Astrocyte (in vitro differentiated cells and primary cell): ENCODE data around the gene GOLGA7B. TPM values are rescaled to one million over a fixed set of nuclear protein-coding genes. Genes with fewer than 3 reads are reported as not detected.

Experiments
- DNase-seq: peaks from one replicate; pipeline ENCODE4 v3.0.0-alpha.2; 2010; ENCODE audit warnings: low read depth
- FAIRE-seq: peaks from 2 replicates; lab custom pipeline; 2011; peaks lifted over from hg19 to GRCh38; lab: Jason Lieb, UNC
- H2AFZ ChIP-seq: 2 replicates; pipeline ENCODE4 v1.6.0; 2012; ENCODE audit warnings: low read depth, low read length, inconsistent platforms
- H3K27ac ChIP-seq: 2 replicates; pipeline ENCODE4 v1.5.1; 2011; ENCODE audit warnings: low read depth, low read length, inconsistent platforms
- H3K27me3 ChIP-seq: 2 replicates; pipeline ENCODE4 v1.6.0; 2011; ENCODE audit warnings: low read length, inconsistent platforms; ENCODE audit not compliant: insufficient read depth
- H3K36me3 ChIP-seq: 2 replicates; pipeline ENCODE4 v1.5.1; 2011; ENCODE audit warnings: low read length, inconsistent platforms; ENCODE audit not compliant: insufficient read depth
- H3K4me1 ChIP-seq: 2 replicates; pipeline ENCODE4 v1.5.1; 2011; ENCODE audit warnings: low read length, inconsistent platforms; ENCODE audit not compliant: insufficient read depth
- H3K4me2 ChIP-seq: 2 replicates; pipeline ENCODE4 v1.6.0; 2012; ENCODE audit warnings: low read length, inconsistent platforms
- H3K4me3 ChIP-seq: 2 replicates; pipeline ENCODE4 v1.5.1; 2011; ENCODE audit warnings: low read depth, mild to moderate bottlenecking, low read length, inconsistent platforms; ENCODE audit not compliant: insufficient read depth
- H3K79me2 ChIP-seq: 2 replicates; pipeline ENCODE4 v1.6.0; 2012; ENCODE audit warnings: mild to moderate bottlenecking, low read length, inconsistent platforms; ENCODE audit not compliant: insufficient read depth
- H3K9ac ChIP-seq: 2 replicates; pipeline ENCODE4 v1.6.0; 2012; ENCODE audit warnings: mild to moderate bottlenecking, low read length, inconsistent platforms
- H3K9me3 ChIP-seq: 2 replicates; pipeline ENCODE4 v1.5.1; 2012; ENCODE audit warnings: low read depth, mild to moderate bottlenecking, low read length, inconsistent platforms; ENCODE audit not compliant: insufficient read depth
- H4K20me1 ChIP-seq: 2 replicates; pipeline ENCODE4 v1.6.0; 2012; ENCODE audit warnings: low read length, inconsistent platforms; ENCODE audit not compliant: insufficient read depth
- H3K27ac Mint-ChIP-seq: one replicate; pipeline ENCODE4 v1.8.0; 2021; ENCODE audit warnings: mild to moderate bottlenecking, mixed read lengths; ENCODE audit not compliant: unreplicated experiment
- H3K27me3 Mint-ChIP-seq: one replicate; pipeline ENCODE4 v1.8.0; 2021; ENCODE audit warnings: low read depth, mixed read lengths; ENCODE audit not compliant: unreplicated experiment
- H3K36me3 Mint-ChIP-seq: one replicate; pipeline ENCODE4 v1.8.0; 2021; ENCODE audit warnings: low read depth, mixed read lengths; ENCODE audit not compliant: unreplicated experiment
- H3K4me1 Mint-ChIP-seq: one replicate; pipeline ENCODE4 v1.8.0; 2021; ENCODE audit warnings: low read depth, mixed read lengths; ENCODE audit not compliant: unreplicated experiment
- H3K4me3 Mint-ChIP-seq: one replicate; pipeline ENCODE4 v1.8.0; 2021; ENCODE audit warnings: mild to moderate bottlenecking, moderate library complexity, mixed read lengths; ENCODE audit not compliant: unreplicated experiment
- H3K9me3 Mint-ChIP-seq: one replicate; pipeline ENCODE4 v1.8.0; 2021; ENCODE audit warnings: mild to moderate bottlenecking, mixed read lengths; ENCODE audit not compliant: unreplicated experiment
- EZH2 ChIP-seq: IDR thresholded peaks from 2 replicates; pipeline ENCODE4 v1.6.1; 2012; ENCODE audit warnings: mild to moderate bottlenecking, low read length, inconsistent platforms; ENCODE audit not compliant: insufficient read depth
- total RNA-seq: library from RNA; stranded (reverse); gene quantifications from 2 replicates; pipeline ENCODE4 v1.2.1, GENCODE V29; 2021
- TF ChIP-seq, protein P1 (sequence below): IDR thresholded peaks from 2 replicates; pipeline ENCODE4 v1.5.1; 2011; ENCODE audit warnings: low read depth, mild to moderate bottlenecking, inconsistent platforms, low read length, moderate library complexity; ENCODE audit not compliant: insufficient read depth

The GOLGA7B gene
- total RNA-seq, 1 donor from 2014 or later: 0.16 TPM

DNA sequence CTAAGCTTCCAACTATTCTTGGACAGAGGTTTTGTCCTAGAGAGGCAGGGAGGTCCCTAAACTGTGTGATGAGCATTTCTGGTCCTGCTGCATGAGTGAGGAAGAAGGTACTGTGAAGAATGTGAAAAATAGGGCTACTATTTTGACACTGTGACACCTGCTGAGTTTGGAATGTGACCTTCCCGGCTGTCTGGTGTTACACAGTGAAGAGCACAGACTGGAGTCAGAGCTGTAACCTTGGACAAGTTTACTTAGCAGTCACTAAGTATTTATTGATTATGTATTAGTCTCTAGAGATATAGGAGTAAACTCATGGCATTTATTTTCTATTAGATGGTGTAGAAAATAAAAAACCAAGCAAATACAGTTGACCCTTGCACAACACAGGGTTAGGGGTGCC lies 12.3 kb downstream of the GOLGA7B start:
- peaks cover 2% of the 10 kb centered on the region for H3K9me3 Mint-ChIP-seq
- no peak overlapping the region for H3K27ac ChIP-seq
- H3K27me3 Mint-ChIP-seq: peaks cover 21% of the 10 kb centered on the region
- no peak overlapping the region for H3K4me3 Mint-ChIP-seq
- no peak overlapping the region for H3K9ac ChIP-seq
- no peaks in the 10 kb centered on the region for H3K79me2 ChIP-seq
- DNase-seq (no peak), FAIRE-seq (no peak)
- no peak overlapping the region for H3K27ac Mint-ChIP-seq
- H3K4me1 ChIP-seq: no peaks in the 10 kb centered on the region
- H3K4me2 ChIP-seq: no peak overlapping the region
- H3K9me3 ChIP-seq: no peaks in the 10 kb centered on the region
- H4K20me1 ChIP-seq: no peaks in the 10 kb centered on the region
- H3K36me3 ChIP-seq: no peaks in the 10 kb centered on the region
- no peak overlapping the region for H2AFZ ChIP-seq
- no peak overlapping the region for H3K4me3 ChIP-seq
- no peaks in the 10 kb centered on the region for H3K36me3 Mint-ChIP-seq
- peaks cover 17% of the 10 kb centered on the region for H3K4me1 Mint-ChIP-seq
- H3K27me3 ChIP-seq: peaks cover 24% of the 10 kb centered on the region
- TF ChIP-seq, protein P1, sequence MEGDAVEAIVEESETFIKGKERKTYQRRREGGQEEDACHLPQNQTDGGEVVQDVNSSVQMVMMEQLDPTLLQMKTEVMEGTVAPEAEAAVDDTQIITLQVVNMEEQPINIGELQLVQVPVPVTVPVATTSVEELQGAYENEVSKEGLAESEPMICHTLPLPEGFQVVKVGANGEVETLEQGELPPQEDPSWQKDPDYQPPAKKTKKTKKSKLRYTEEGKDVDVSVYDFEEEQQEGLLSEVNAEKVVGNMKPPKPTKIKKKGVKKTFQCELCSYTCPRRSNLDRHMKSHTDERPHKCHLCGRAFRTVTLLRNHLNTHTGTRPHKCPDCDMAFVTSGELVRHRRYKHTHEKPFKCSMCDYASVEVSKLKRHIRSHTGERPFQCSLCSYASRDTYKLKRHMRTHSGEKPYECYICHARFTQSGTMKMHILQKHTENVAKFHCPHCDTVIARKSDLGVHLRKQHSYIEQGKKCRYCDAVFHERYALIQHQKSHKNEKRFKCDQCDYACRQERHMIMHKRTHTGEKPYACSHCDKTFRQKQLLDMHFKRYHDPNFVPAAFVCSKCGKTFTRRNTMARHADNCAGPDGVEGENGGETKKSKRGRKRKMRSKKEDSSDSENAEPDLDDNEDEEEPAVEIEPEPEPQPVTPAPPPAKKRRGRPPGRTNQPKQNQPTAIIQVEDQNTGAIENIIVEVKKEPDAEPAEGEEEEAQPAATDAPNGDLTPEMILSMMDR: no peak
- TF ChIP-seq EZH2: no peak

GRCh38 chr10:97863808-97864207 lies 14.2 kb downstream of the GOLGA7B start:
- Histone ChIP-seq H3K79me2 (no peaks in the 10 kb centered on the region), H3K9ac (no peak overlapping the region), H3K27me3 (peaks cover 16% of the 10 kb centered on the region), H3K4me3 (no peak overlapping the region), H3K36me3 (no peaks in the 10 kb centered on the region), H3K9me3 (no peaks in the 10 kb centered on the region), H3K4me2 (no peak overlapping the region), H4K20me1 (no peaks in the 10 kb centered on the region), H3K27ac (no peak overlapping the region), H3K4me1 (peaks cover under 1% of the 10 kb centered on the region), H2AFZ (no peak overlapping the region)
- Mint-ChIP-seq H3K4me1 (peaks cover 13% of the 10 kb centered on the region), H3K36me3 (no peaks in the 10 kb centered on the region), H3K27me3 (peaks cover 27% of the 10 kb centered on the region), H3K27ac (no peak overlapping the region), H3K4me3 (no peak overlapping the region), H3K9me3 (peaks cover 2% of the 10 kb centered on the region)
- no peak for DNase-seq
- no peak for FAIRE-seq
- TF ChIP-seq, protein P1: no peak
- no peak for TF ChIP-seq EZH2

DNA sequence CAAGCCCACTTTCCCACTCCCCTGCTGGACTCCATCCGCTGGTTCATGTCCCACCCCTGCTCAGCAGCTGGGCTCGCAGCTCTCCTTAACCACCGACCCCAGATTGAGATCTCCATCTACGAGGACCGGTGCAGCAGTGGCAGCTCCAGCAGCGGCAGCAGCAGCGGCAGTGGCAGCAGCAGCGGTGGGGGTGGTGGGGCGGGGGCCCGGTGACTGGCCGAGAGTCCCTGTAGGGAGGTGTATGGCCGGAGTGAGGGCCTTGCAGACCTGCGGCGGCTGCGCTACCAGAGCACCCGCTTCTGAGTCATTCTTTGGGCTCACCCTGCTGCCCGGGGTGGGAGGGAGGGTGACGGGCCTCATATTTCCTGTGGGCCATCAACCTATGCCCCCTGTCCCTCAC lies 15.8 kb downstream of the GOLGA7B start:
- Histone ChIP-seq H3K27me3 (peaks cover 24% of the 10 kb centered on the region), H3K27ac (no peak overlapping the region), H3K4me3 (no peak overlapping the region), H3K79me2 (no peaks in the 10 kb centered on the region), H2AFZ (no peak overlapping the region), H3K36me3 (no peaks in the 10 kb centered on the region), H4K20me1 (no peaks in the 10 kb centered on the region), H3K4me2 (no peak overlapping the region), H3K4me1 (peaks cover 5% of the 10 kb centered on the region), H3K9ac (no peak overlapping the region), H3K9me3 (no peaks in the 10 kb centered on the region)
- Mint-ChIP-seq H3K36me3 (no peaks in the 10 kb centered on the region), H3K9me3 (peaks cover 2% of the 10 kb centered on the region), H3K4me3 (no peak overlapping the region), H3K4me1 (peaks cover 13% of the 10 kb centered on the region), H3K27ac (no peak overlapping the region), H3K27me3 (peaks cover 34% of the 10 kb centered on the region)
- DNase-seq: no peak
- no peak for FAIRE-seq
- TF ChIP-seq, protein P1: no peak
- no peak for TF ChIP-seq EZH2
